ENCODE measurements around the gene FAM107B. TPM values are rescaled to one million over a fixed set of nuclear protein-coding genes. Genes with fewer than 3 reads are reported as not detected.

Gene FAM107B
- total and polyA plus RNA-seq, 10 of the 15 experiments (the other 5 are each of a cell fraction or from before 2014, with no cell fraction given), result 22.9 to 162 (median 86.6) TPM

DNA sequence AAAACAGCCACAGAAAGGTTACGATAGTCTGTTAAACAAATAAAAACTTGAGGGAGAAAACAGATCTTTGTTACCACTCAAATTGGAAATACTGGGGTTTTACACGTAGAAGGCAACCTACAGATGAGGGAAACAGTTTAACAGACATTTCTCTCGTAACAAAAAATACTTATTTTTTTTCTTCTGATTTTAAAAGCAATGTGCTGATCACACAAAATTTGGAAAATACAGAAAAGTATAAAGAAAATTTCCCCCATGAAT lies 211.7 kb downstream of the FAM107B start:
- BruUV-seq (replicated peaks), result no TSS peak
- ChIA-PET CTCF (interaction anchor here (0.7 to 1.9 kb wide), 8 partner anchors 9 to 289 kb away, joined by 3 to 8 read pairs (median 4); no protein-coding TSS in a partner anchor), SMC1A (ENCODE audit: uncharacterized antibody, unreplicated experiment) (interaction anchor here (0.9 to 2.6 kb wide), 8 partner anchors 8 to 275 kb away, joined by 3 to 12 read pairs (median 3); partner anchors contain the start of genes CDNF, HSPA14 and MSANTD7), POLR2A (interaction anchor here (0.7 kb wide), 1 partner anchor 8 kb away, joined by 3 read pairs; no protein-coding TSS in a partner anchor), RAD21 (ENCODE audit: unreplicated experiment) (interaction anchor here (0.7 to 1.6 kb wide), 5 partner anchors 9 to 260 kb away, joined by 3 to 6 read pairs (median 3); no protein-coding TSS in a partner anchor)
- intact Hi-C loops (cut with micrococcal nuclease; ENCODE audit: unreplicated experiment), result loop anchor here (5.0 kb wide), 2 partner anchors 39 to 259 kb away; no protein-coding TSS in a partner anchor
- peak overlapping the region; percentile 51 for H3K4me2 ChIP-seq (ENCODE audit: control insufficient read depth, insufficient read depth)
- DNase-seq (ENCODE audit: low read depth, low spot score) (no peak), FAIRE-seq (no peak), ATAC-seq (no peak)
- no peaks in the 10 kb centered on the region; the same call in 2 of the 3 replicates for H3K9me3 ChIP-seq (replicated peaks; ENCODE audit: control insufficient read depth, insufficient read depth, low read length)
- no peak overlapping the region; the same call in 1 of the 2 replicates for H3K27ac ChIP-seq (ENCODE audit: control insufficient read depth, insufficient read depth)
- H3K4me1 ChIP-seq (ENCODE audit: control insufficient read depth, insufficient read depth, low read length), result peaks cover 26% of the 10 kb centered on the region
- TF ChIP-seq STAT3 (IDR thresholded peaks at IDR 0.05; ENCODE audit: low read depth, low read length) (no peak), SREBF2 (IDR thresholded peaks at IDR 0.05; ENCODE audit: low read length) (no peak), ZNF384 (IDR thresholded peaks at IDR 0.05; ENCODE audit: borderline replicate concordance, low read depth, low read length) (no peak), HDGF (IDR thresholded peaks at IDR 0.05) (no peak), NBN (IDR thresholded peaks at IDR 0.05) (no peak), SMAD1 (IDR thresholded peaks at IDR 0.05; ENCODE audit: low read depth, partially characterized antibody) (no peak), KLF5 (IDR thresholded peaks at IDR 0.05; ENCODE audit: partially characterized antibody) (no peak), BCL11A (IDR thresholded peaks at IDR 0.05; ENCODE audit: low read depth, low read length) (no peak)
- TF ChIP-seq, protein P1, sequence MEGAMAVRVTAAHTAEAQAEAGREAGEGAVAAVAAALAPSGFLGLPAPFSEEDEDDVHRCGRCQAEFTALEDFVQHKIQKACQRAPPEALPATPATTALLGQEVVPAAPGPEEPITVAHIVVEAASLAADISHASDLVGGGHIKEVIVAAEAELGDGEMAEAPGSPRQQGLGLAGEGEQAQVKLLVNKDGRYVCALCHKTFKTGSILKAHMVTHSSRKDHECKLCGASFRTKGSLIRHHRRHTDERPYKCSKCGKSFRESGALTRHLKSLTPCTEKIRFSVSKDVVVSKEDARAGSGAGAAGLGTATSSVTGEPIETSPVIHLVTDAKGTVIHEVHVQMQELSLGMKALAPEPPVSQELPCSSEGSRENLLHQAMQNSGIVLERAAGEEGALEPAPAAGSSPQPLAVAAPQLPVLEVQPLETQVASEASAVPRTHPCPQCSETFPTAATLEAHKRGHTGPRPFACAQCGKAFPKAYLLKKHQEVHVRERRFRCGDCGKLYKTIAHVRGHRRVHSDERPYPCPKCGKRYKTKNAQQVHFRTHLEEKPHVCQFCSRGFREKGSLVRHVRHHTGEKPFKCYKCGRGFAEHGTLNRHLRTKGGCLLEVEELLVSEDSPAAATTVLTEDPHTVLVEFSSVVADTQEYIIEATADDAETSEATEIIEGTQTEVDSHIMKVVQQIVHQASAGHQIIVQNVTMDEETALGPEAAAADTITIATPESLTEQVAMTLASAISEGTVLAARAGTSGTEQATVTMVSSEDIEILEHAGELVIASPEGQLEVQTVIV (IDR thresholded peaks at IDR 0.05; ENCODE audit: borderline replicate concordance, partially characterized antibody), result no peak
- TF ChIP-seq, protein P2, sequence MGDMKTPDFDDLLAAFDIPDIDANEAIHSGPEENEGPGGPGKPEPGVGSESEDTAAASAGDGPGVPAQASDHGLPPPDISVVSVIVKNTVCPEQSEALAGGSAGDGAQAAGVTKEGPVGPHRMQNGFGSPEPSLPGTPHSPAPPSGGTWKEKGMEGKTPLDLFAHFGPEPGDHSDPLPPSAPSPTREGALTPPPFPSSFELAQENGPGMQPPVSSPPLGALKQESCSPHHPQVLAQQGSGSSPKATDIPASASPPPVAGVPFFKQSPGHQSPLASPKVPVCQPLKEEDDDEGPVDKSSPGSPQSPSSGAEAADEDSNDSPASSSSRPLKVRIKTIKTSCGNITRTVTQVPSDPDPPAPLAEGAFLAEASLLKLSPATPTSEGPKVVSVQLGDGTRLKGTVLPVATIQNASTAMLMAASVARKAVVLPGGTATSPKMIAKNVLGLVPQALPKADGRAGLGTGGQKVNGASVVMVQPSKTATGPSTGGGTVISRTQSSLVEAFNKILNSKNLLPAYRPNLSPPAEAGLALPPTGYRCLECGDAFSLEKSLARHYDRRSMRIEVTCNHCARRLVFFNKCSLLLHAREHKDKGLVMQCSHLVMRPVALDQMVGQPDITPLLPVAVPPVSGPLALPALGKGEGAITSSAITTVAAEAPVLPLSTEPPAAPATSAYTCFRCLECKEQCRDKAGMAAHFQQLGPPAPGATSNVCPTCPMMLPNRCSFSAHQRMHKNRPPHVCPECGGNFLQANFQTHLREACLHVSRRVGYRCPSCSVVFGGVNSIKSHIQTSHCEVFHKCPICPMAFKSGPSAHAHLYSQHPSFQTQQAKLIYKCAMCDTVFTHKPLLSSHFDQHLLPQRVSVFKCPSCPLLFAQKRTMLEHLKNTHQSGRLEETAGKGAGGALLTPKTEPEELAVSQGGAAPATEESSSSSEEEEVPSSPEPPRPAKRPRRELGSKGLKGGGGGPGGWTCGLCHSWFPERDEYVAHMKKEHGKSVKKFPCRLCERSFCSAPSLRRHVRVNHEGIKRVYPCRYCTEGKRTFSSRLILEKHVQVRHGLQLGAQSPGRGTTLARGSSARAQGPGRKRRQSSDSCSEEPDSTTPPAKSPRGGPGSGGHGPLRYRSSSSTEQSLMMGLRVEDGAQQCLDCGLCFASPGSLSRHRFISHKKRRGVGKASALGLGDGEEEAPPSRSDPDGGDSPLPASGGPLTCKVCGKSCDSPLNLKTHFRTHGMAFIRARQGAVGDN (IDR thresholded peaks at IDR 0.05), result no peak
- H3K27me3 ChIP-seq (replicated peaks in 1 of 2; ENCODE audit: control insufficient read depth in 2 of 2, insufficient read depth in 2 of 2, low read length in 1 of 2), result no peaks in the 10 kb centered on the region
- no peaks in the 10 kb centered on the region for H4K20me1 ChIP-seq (ENCODE audit: control insufficient read depth, insufficient read depth)
- 18% methylated on average over 3 of the region's 3 CpGs for WGBS (ENCODE audit: insufficient coverage, insufficient replicate concordance, low lambda C conversion rate, missing lambda C conversion rate)
- no peak overlapping the region for H3K9ac ChIP-seq (ENCODE audit: control insufficient read depth, insufficient read depth, low read length)
- H3K36me3 ChIP-seq (ENCODE audit: control insufficient read depth in 2 of 2, insufficient read depth in 2 of 2, low read length in 1 of 2), result peaks cover 7 to 16% of the 10 kb centered on the region in 2 experiments
- H3K79me2 ChIP-seq (ENCODE audit: control insufficient read depth, insufficient read depth, low read length), result peaks cover 57% of the 10 kb centered on the region
- H2AFZ ChIP-seq (ENCODE audit: control insufficient read depth, low read depth, low read length), result no peak overlapping the region
- no peak overlapping the region for H3K4me3 ChIP-seq
- in situ Hi-C loops (cut with MboI), result no loop called here

Data from GM12878 (cell line).